ENCODE data around the gene MYH7. TPM values are rescaled to one million over a fixed set of nuclear protein-coding genes. Genes with fewer than 3 reads are reported as not detected.

Gene MYH7
- total and polyA plus RNA-seq, 2 of the 4 experiments (the other 2 are of a cell fraction) = not detected

DNA sequence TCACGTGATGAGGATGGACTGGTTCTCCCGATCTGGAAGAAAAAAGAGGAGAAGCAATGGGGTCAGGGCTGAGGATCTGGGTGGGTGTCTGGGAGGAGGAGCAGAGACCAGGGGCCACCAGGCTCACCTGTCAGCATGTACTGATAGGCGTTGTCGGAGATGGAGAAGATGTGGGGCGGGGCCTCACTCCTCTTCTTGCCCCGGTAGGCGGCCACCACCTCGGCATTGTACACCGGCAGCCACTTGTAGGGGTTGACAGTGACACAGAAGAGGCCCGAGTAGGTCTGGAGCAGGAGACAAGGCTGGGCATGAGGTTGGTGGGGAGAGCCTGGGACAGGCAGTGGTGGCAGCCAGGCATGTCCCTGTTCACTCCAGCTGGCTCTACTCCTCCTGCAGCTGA lies 30.4 kb downstream of the MYH7 start:
- no peaks in the 10 kb centered on the region for H3K9me3 ChIP-seq (ENCODE audit: control insufficient read depth, insufficient read depth, low read length)
- H4K5ac ChIP-seq (ENCODE audit: low read depth, low read length) = no peak overlapping the region
- H3K4me2 ChIP-seq (ENCODE audit: low read depth, low read length) = no peak overlapping the region
- no peaks in the 10 kb centered on the region for H4K20me1 ChIP-seq (ENCODE audit: insufficient read depth, low read length)
- ATAC-seq (ENCODE audit: low read depth) = no peak
- no peak overlapping the region for H2AFZ ChIP-seq (replicated peaks; ENCODE audit: low read length, poor library complexity)
- no peaks in the 10 kb centered on the region for H3K79me1 ChIP-seq (ENCODE audit: low read depth in 1 of 2, low read length in 2 of 2)
- CTCF ChIA-PET = no interaction called here
- no peak for DNase-seq
- dilution Hi-C loops (cut with HindIII; ENCODE audit: low sequenced_read_pairs, unreplicated experiment) (no loop called here), intact Hi-C loops (cut with micrococcal nuclease) (no loop called here), in situ Hi-C loops (cut with MboI; ENCODE audit: low sequenced_read_pairs) (no loop called here)
- no peaks in the 10 kb centered on the region for H3K4me1 ChIP-seq (ENCODE audit: control insufficient read depth, insufficient read depth, low read length)
- no peak overlapping the region for H3K4me3 ChIP-seq (ENCODE audit: insufficient read depth, low read depth, low read length)
- no peak overlapping the region for H2BK20ac ChIP-seq (ENCODE audit: low read depth, low read length)
- H3K9ac ChIP-seq (ENCODE audit: low read depth, low read length) = no peak overlapping the region
- peaks cover 2% of the 10 kb centered on the region; the same call in 1 of the 2 replicates for H3K9me1 ChIP-seq (ENCODE audit: insufficient read depth, low read length)
- H2BK120ac ChIP-seq (ENCODE audit: low read depth, low read length) = no peak overlapping the region
- no peak overlapping the region for H3K14ac ChIP-seq (replicated peaks; ENCODE audit: low read depth, low read length)
- H2BK15ac ChIP-seq (ENCODE audit: low read depth, low read length) = no peak overlapping the region
- no peak for TF ChIP-seq RCOR1 (IDR thresholded peaks at IDR 0.05; ENCODE audit: insufficient replicate concordance, low read length)
- TF ChIP-seq MAZ (IDR thresholded peaks at IDR 0.05; ENCODE audit: borderline replicate concordance, low read depth, low read length) = no peak
- no peak for TF ChIP-seq RFX5 (IDR thresholded peaks at IDR 0.05; ENCODE audit: low read depth, low read length)
- no peak for TF ChIP-seq CHD1 (IDR thresholded peaks at IDR 0.05; ENCODE audit: low read depth, low read length)
- TF ChIP-seq, protein P1, sequence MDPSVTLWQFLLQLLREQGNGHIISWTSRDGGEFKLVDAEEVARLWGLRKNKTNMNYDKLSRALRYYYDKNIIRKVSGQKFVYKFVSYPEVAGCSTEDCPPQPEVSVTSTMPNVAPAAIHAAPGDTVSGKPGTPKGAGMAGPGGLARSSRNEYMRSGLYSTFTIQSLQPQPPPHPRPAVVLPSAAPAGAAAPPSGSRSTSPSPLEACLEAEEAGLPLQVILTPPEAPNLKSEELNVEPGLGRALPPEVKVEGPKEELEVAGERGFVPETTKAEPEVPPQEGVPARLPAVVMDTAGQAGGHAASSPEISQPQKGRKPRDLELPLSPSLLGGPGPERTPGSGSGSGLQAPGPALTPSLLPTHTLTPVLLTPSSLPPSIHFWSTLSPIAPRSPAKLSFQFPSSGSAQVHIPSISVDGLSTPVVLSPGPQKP (IDR thresholded peaks at IDR 0.05; ENCODE audit: borderline replicate concordance, low read depth, low read length) = no peak
- no peak for TF ChIP-seq MXI1 (IDR thresholded peaks at IDR 0.05; ENCODE audit: borderline replicate concordance, low read depth, low read length)
- TF ChIP-seq MAFK (IDR thresholded peaks at IDR 0.05; ENCODE audit: low read depth, low read length) = no peak
- H2AK5ac ChIP-seq (ENCODE audit: low read depth, low read length) = no peak overlapping the region
- H3K4ac ChIP-seq (ENCODE audit: low read depth, low read length) = no peak overlapping the region
- POLR2A ChIA-PET (ENCODE audit: unreplicated experiment) = no interaction called here
- no peak overlapping the region for H3K27ac ChIP-seq (ENCODE audit: insufficient read depth, low read length)
- H3K36me3 ChIP-seq (ENCODE audit: control insufficient read depth, insufficient read depth, low read length) = no peaks in the 10 kb centered on the region
- peaks cover 54% of the 10 kb centered on the region for H3K27me3 ChIP-seq (ENCODE audit: control insufficient read depth, insufficient read depth, low read length)
- H2AK9ac ChIP-seq (replicated peaks; ENCODE audit: low read depth, low read length, poor library complexity) = no peak overlapping the region
- no TSS peak for BruUV-seq (replicated peaks)
- H4K91ac ChIP-seq (ENCODE audit: insufficient read depth, low read depth, low read length) = no peak overlapping the region
- no peak overlapping the region for H3K23ac ChIP-seq (ENCODE audit: low read depth, low read length)
- no peak overlapping the region for H2BK5ac ChIP-seq (ENCODE audit: low read depth, low read length, poor library complexity, severe bottlenecking)
- no peak overlapping the region for H3K18ac ChIP-seq (ENCODE audit: low read depth, low read length)
- H3K56ac ChIP-seq (ENCODE audit: extremely low read depth, insufficient read depth, low read length) = no peak overlapping the region
- WGBS, 2 experiments (ENCODE audit: extremely low coverage in 2 of 2, insufficient read length in 1 of 2) = 70% methylated on average over 2 of the region's 10 CpGs; no CpG with 5 or more reads in 1 of the 2 experiments
- no peak overlapping the region for H4K8ac ChIP-seq (ENCODE audit: low read depth in 2 of 2, low read length in 2 of 2)
